Endothelial cell of umbilical vein (primary cell): Measurements from ENCODE around the gene AMFR. TPM values are rescaled to one million over a fixed set of nuclear protein-coding genes. Genes with fewer than 3 reads are reported as not detected.

ENCODE experiments used
- BruUV-seq: library from RNA; stranded (reverse); fragments of 400-500 nt; replicated peaks from 2 replicates; lab custom pipeline; 2021; lab: Mats Ljungman, UMichigan
- CTCF ChIA-PET: fragments of 300-600, 350-600 bp; sonication (Branson Sonifier 250); formaldehyde crosslinking; loops from one replicate; lab custom pipeline; 2021; ENCODE audit warnings: antibody characterized with exemption, inconsistent platforms; lab: Charles Lee
- POLR2A ChIA-PET: fragments of 300-600, 350-600 bp; sonication (Branson Sonifier 250); formaldehyde crosslinking; loops from one replicate; lab custom pipeline; 2021; ENCODE audit warnings: antibody characterized with exemption, inconsistent platforms; lab: Charles Lee
- DNase-seq: peaks from one replicate; pipeline ENCODE4 v3.0.0-alpha.2; 2011; ENCODE audit warnings: low read depth, low spot score
- FAIRE-seq: peaks from 2 replicates; lab custom pipeline; 2011; peaks lifted over from hg19 to GRCh38; lab: Jason Lieb, UNC
- H2AFZ ChIP-seq: 2 replicates; pipeline ENCODE4 v1.6.0; 2012; ENCODE audit warnings: low read depth, low read length, control low read depth, inconsistent platforms
- H3K27ac ChIP-seq: 2 replicates; pipeline ENCODE4 v1.5.1; 2011; ENCODE audit warnings: low read depth, mild to moderate bottlenecking, control low read depth, low read length, moderate library complexity; ENCODE audit not compliant: insufficient read depth
- H3K27me3 ChIP-seq, 2 experiments: 2 replicates each; pipeline versions ENCODE4 v1.6.0 to v1.6.1; 2011; ENCODE audit warnings: low read length in 2 of 2, mixed read lengths in 1 of 2; ENCODE audit not compliant: control insufficient read depth in 2 of 2, insufficient read depth in 2 of 2
- H3K36me3 ChIP-seq, 2 experiments: 2 replicates in 1 of 2; 3 replicates in 1 of 2; pipeline ENCODE4 v1.5.1; 2011; ENCODE audit warnings: low read length in 2 of 2, mild to moderate bottlenecking in 1 of 2, moderate library complexity in 1 of 2; ENCODE audit not compliant: control insufficient read depth in 2 of 2, insufficient read depth in 2 of 2; ENCODE audit errors: extremely low read depth in 1 of 2
- H3K4me1 ChIP-seq: 3 replicates; pipeline ENCODE4 v1.5.1; 2011; ENCODE audit warnings: mild to moderate bottlenecking, low read length; ENCODE audit not compliant: control insufficient read depth, insufficient read depth; ENCODE audit errors: extremely low read depth
- H3K4me2 ChIP-seq: 2 replicates; pipeline ENCODE4 v1.6.1; 2011; ENCODE audit warnings: low read length, control low read depth, mixed read lengths; ENCODE audit not compliant: insufficient read depth
- H3K4me3 ChIP-seq, 3 experiments: fragments of 200-600 bp in 1 of 3; sonication (generic), shearing (Covaris generic) in 1 of 3; replicated peaks in 1 of 3; 2 replicates each; pipeline ENCODE4 v1.5.1; 2011 to 2016; ENCODE audit warnings: control low read depth in 3 of 3, low read length in 3 of 3, mild to moderate bottlenecking in 2 of 3, inconsistent platforms in 1 of 3, low read depth in 1 of 3, moderate library complexity in 1 of 3; ENCODE audit not compliant: insufficient read depth in 1 of 3
- H3K79me2 ChIP-seq: 2 replicates; pipeline ENCODE4 v1.6.0; 2012; ENCODE audit warnings: low read length, inconsistent platforms; ENCODE audit not compliant: control insufficient read depth, insufficient read depth
- H3K9ac ChIP-seq: replicated peaks from 2 replicates; pipeline ENCODE3; 2011; ENCODE audit warnings: low read length, control low read depth; ENCODE audit not compliant: insufficient read depth; ENCODE audit errors: extremely low read depth
- H3K9me1 ChIP-seq: replicated peaks from 3 replicates; pipeline ENCODE4 v1.6.0; 2011; ENCODE audit warnings: mild to moderate bottlenecking, low read length; ENCODE audit not compliant: control insufficient read depth, insufficient read depth; ENCODE audit errors: extremely low read depth
- H3K9me3 ChIP-seq: replicated peaks from 2 replicates; pipeline ENCODE4 v1.5.1; 2012; ENCODE audit warnings: low read length, inconsistent platforms; ENCODE audit not compliant: control insufficient read depth, insufficient read depth
- H4K20me1 ChIP-seq: replicated peaks from 2 replicates; pipeline ENCODE3; 2011; ENCODE audit warnings: mild to moderate bottlenecking, low read length; ENCODE audit not compliant: control insufficient read depth, insufficient read depth; ENCODE audit errors: extremely low read depth
- EZH2 ChIP-seq: IDR thresholded peaks from 2 replicates; pipeline ENCODE4 v1.6.1; 2012; ENCODE audit warnings: borderline replicate concordance, low read depth, mild to moderate bottlenecking, moderate library complexity, low read length, inconsistent platforms; ENCODE audit not compliant: severe bottlenecking
- FOS ChIP-seq: IDR thresholded peaks from 2 replicates; pipeline ENCODE4 v1.6.1; 2011; ENCODE audit warnings: mild to moderate bottlenecking, low read length, moderate library complexity, borderline replicate concordance; ENCODE audit not compliant: insufficient read depth
- GATA2 ChIP-seq: IDR thresholded peaks from 2 replicates; pipeline ENCODE4 v1.7.0; 2011; ENCODE audit warnings: low read depth, mild to moderate bottlenecking, moderate library complexity, mixed read lengths, low read length; ENCODE audit not compliant: insufficient read length, insufficient read depth
- JUN ChIP-seq: IDR thresholded peaks from 2 replicates; pipeline ENCODE4 v1.6.1; 2011; ENCODE audit warnings: borderline replicate concordance, low read depth; ENCODE audit not compliant: insufficient read length, insufficient read depth
- MYC ChIP-seq: IDR thresholded peaks from one replicate; pipeline ENCODE4 v1.6.1; 2011; ENCODE audit warnings: mild to moderate bottlenecking, low read depth, low read length
- POLR2A ChIP-seq: IDR thresholded peaks from 2 replicates; pipeline ENCODE4 v1.6.1; 2012; ENCODE audit warnings: low read depth, mild to moderate bottlenecking, control low read depth, low read length
- POLR2AphosphoS5 ChIP-seq: IDR thresholded peaks from 2 replicates; pipeline ENCODE4 v1.6.1; 2012; ENCODE audit warnings: low read depth, mild to moderate bottlenecking, control low read depth, low read length, moderate library complexity; ENCODE audit not compliant: insufficient read depth
- dilution Hi-C: fragments of 300-500 bp; cut with MboI; formaldehyde crosslinking; loops from one replicate; pipeline ENCODE4 v1.15.0; 2019; ENCODE audit warnings: low sequenced_read_pairs; ENCODE audit not compliant: extremely low pct_ligation_motif_present
- intact Hi-C: fragments of 100-400 bp; cut with micrococcal nuclease; formaldehyde crosslinking; loops from one replicate; pipeline ENCODE4 v1.10.0; 2022
- polyA plus RNA-seq, 4 experiments: library from polyadenylated mRNA; depleted of rRNA in 3 of 4; stranded (reverse) in 3 of 4; unstranded in 1 of 4; fragments of >200 nt; gene quantifications; 2 replicates each; pipeline versions ENCODE4 v1.2.1 to v1.2.3, GENCODE V29; 2011 to 2012; ENCODE audit warnings: missing spikeins in 1 of 4
- total RNA-seq: library from RNA; stranded (reverse); gene quantifications from 2 replicates; pipeline ENCODE4 v1.2.3, GENCODE V29; 2021
- TF ChIP-seq, protein P1 (sequence below): IDR thresholded peaks from 2 replicates; pipeline ENCODE4 v1.6.1; 2011; ENCODE audit not compliant: insufficient read depth, insufficient read length
- TF ChIP-seq, protein P2 (sequence below), 2 donors: IDR thresholded peaks; 1 replicate in 1 of 2; 2 replicates in 1 of 2; pipeline ENCODE4 v1.5.1; 2011; ENCODE audit warnings: low read length in 2 of 2, mild to moderate bottlenecking in 2 of 2, moderate library complexity in 2 of 2, control low read depth in 1 of 2, inconsistent platforms in 1 of 2, low read depth in 1 of 2; ENCODE audit not compliant: insufficient read depth in 1 of 2; ENCODE audit errors: extremely low read depth in 1 of 2

AMFR gene
- total and polyA plus RNA-seq, 2 donors (not counting 3 experiments of a cell fraction or from before 2014, with no cell fraction given): 66.5 to 71.7 TPM

DNA sequence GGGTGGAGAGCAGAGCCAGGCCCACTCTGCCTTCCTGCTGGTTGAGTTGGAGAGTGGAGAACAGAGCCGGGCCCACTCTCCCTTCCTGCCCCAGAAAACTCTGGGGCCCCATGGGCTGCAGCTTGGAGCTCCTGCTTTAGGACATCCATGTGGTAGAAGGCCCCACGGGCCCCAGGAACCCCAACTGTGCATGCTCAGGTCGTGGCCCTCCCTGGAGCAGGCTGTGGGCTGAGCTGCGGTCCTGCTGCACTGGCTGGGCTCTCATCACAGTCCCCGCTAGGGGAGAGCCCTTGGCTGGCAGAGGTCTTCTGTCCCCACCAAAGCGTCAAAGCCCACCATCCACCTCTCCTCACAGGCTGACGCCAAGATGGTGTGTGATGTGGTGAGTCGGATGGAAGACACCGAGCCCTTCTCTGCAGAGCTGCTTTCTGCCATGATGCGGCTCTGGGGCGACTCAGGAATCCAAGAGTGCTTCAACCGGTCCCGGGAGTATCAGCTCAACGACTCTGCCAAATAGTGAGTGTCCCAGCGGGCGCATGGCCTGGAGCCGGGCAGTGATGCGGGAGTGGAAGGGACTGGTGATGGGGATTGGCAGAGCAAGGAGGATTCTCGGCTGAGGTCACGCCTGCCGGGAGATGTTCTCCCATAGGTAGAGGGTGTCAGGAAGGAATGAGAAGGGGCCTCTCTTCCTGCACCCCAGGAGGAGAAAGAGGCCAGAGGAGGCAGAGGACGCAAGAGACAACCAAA is 96.9 kb downstream of the AMFR start:
- no peaks in the 10 kb centered on the region for H4K20me1 ChIP-seq
- ChIA-PET CTCF (interaction anchor here (1.0 to 3.6 kb wide), 3 partner anchors 10 to 28 kb away, joined by 3 to 21 read pairs (median 7); no protein-coding TSS in a partner anchor), POLR2A (no interaction called here)
- intact Hi-C loops: no loop called here
- H3K9me1 ChIP-seq: no peaks in the 10 kb centered on the region
- H3K4me2 ChIP-seq: no peak overlapping the region
- dilution Hi-C loops: no loop called here
- H3K9me3 ChIP-seq: no peaks in the 10 kb centered on the region
- FAIRE-seq (no peak), DNase-seq (no peak)
- TF ChIP-seq POLR2A (no peak), FOS (no peak), GATA2 (no peak), POLR2AphosphoS5 (no peak), EZH2 (no peak), MYC (no peak), JUN (no peak)
- TF ChIP-seq, protein P1, sequence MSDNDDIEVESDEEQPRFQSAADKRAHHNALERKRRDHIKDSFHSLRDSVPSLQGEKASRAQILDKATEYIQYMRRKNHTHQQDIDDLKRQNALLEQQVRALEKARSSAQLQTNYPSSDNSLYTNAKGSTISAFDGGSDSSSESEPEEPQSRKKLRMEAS: no peak
- TF ChIP-seq, protein P2, sequence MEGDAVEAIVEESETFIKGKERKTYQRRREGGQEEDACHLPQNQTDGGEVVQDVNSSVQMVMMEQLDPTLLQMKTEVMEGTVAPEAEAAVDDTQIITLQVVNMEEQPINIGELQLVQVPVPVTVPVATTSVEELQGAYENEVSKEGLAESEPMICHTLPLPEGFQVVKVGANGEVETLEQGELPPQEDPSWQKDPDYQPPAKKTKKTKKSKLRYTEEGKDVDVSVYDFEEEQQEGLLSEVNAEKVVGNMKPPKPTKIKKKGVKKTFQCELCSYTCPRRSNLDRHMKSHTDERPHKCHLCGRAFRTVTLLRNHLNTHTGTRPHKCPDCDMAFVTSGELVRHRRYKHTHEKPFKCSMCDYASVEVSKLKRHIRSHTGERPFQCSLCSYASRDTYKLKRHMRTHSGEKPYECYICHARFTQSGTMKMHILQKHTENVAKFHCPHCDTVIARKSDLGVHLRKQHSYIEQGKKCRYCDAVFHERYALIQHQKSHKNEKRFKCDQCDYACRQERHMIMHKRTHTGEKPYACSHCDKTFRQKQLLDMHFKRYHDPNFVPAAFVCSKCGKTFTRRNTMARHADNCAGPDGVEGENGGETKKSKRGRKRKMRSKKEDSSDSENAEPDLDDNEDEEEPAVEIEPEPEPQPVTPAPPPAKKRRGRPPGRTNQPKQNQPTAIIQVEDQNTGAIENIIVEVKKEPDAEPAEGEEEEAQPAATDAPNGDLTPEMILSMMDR (IDR thresholded peaks at IDR 0.05; ENCODE audit: extremely low read depth in 1 of 2, insufficient read depth in 1 of 2, low read depth in 1 of 2, low read length in 2 of 2): no peak
- no peak overlapping the region for H2AFZ ChIP-seq
- no peaks in the 10 kb centered on the region for H3K36me3 ChIP-seq
- H3K79me2 ChIP-seq: no peaks in the 10 kb centered on the region
- H3K27ac ChIP-seq: no peak overlapping the region
- no peaks in the 10 kb centered on the region for H3K27me3 ChIP-seq
- BruUV-seq: no TSS peak
- no peaks in the 10 kb centered on the region for H3K4me1 ChIP-seq
- H3K9ac ChIP-seq: no peak overlapping the region
- H3K4me3 ChIP-seq: no peak overlapping the region
